ENCODE measurements around the gene ZNF777.

GRCh38 chr7:149477494-149478443 is 16.9 kb upstream of the ZNF777 start:
- no peak for TF ChIP-seq POLR2A (IDR thresholded peaks at IDR 0.05)
- TF ChIP-seq CTCF (IDR thresholded peaks at IDR 0.05) = no peak
